Limb (tissue), 2 donors: ENCODE data around the gene RSRC2.
"Not testable (repeated sequence)": the region's sequence is repeated elsewhere in the genome, so short reads cannot be mapped to it uniquely, and the experiment has no call there.

Experiments used
- DNase-seq, 2 donors: peaks; one replicate each; pipeline ENCODE4 v3.0.0-alpha.2; 2016; ENCODE audit errors: extremely low spot score in 2 of 2

RSRC2 gene

DNA sequence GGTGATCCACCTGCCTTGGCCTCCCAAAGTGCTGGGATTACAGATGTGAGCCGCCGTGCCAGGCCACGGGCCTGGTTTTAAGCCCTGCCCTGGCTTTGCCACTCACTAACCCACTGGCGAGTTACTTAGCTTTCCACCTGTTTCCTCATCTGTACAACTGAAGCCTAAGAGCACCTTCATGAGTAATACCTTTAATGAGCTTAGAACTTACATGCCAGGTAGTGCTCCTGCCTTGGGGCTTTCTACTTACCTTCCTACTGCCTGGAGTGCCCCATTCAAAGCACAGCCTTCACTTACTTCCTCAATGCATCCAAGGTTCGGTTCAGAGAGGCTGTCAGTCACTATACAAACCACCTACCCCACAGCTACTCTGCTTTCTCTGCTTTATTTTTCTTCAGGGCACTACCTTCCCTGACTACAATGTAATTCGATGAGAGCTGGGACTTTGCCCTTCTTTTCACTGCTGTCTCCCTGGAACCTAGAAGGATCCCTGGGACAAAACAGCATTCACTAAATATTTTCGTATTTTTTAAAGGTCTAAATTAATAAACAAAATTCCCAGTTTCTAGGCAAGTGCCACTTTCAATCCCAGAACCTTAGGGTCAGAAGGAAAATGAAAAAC lies 39.8 kb downstream of the RSRC2 start:
- DNase-seq: no peak

GRCh38 chr12:122486360-122486759 lies 40.4 kb downstream of the RSRC2 start:
- DNase-seq: not testable (repeated sequence)

DNA sequence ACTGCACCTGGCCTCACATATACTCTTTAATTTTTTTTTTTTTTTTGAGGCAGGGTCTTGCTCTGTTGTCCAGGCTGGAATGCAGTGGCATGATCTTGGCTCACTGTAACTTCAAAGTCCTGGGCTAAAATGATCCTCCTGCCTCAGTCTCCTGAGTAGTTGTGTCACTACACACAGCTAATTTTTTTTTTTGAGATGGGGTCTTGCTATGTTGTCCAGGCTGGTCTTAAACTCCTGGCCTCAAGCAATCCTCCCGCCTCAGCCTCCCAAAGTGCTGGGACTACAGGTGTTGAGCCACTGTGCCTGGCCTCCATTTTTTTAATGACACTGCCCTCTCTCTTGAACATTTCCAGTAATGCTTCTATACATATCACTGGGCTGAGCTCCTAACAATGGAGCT lies 42.4 kb downstream of the RSRC2 start:
- DNase-seq: not testable (repeated sequence)

GRCh38 chr12:122483969-122484368 lies 42.8 kb downstream of the RSRC2 start:
- DNase-seq: no peak

DNA sequence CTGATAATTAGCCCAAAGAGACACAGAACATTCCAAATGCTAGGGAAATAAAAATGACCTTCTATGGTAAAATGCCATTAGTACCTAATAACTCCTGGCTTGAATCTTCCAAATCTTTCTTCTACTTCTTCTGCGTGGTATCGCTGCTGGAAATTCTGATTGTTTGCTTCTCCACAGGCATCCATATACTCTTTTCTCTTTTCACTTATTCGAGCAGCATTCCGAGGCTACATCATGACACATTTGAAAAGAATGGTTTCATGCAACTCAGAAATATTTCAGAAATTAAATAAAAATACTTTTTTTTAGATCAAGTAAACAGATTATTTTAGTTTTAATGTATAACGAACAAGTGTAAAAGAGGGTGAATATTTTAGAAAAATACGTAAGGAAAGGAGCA lies 44.9 kb downstream of the RSRC2 start:
- DNase-seq: no peak

- DNase-seq: no peak
Observed at GRCh38 chr12:122480753-122481152, 46.0 kb downstream of the RSRC2 start.

DNA sequence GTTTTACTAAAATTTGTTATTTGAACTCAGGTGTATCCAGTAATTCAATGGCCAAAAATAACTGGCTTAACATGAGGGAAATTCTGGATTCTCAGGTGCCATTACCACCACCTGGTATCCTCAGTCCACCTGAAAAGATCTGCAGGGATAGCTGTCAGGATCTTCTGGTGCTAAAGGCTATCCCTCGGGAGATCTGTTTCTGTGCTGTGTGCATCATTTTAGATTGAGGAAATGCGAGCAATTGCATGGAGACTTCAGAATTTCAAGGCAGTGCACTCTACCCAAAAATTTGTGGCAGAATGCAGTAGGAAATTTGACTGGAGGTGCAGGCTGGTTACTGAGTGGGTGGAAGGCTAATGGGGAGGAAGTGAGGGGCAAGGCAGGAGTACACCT lies 52.4 kb downstream of the RSRC2 start:
- no peak for DNase-seq

DNA sequence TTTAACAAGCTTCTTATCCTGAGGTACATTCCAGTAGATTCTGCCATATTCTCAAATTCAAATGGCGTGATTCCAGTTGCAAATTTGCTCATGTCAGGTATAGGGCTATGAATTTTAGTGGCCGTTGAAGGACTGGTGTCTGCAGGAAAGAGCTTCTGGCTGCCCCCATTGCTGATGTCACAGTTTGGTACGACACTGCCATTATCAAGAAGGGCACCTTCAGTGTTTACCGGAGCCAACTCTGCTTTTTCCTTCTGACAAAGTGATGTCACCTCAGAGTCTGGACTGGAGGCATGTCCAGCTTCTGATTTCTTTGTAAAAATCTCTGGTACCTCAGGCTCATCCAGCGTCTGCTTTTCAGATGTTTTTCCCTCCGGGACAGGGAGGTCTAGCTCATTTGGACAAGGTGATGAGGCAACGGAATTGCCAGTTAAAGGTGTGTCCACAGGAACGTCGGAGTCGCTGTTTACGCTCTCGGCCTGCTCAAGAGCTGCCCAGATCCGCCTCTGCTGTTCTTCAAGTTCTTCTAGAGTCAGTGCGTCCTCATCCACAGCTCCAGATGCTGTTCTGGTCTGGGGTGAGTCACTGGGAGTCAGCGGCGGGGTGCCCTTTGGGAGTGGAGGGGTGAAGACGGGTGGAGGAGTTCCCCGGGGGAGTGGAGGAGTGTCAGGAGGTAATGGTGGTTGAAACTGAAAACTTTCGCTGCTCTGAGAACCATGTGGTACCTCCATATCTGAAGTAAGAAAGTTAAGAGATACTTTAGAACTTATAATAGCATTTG lies 53.0 kb downstream of the RSRC2 start:
- DNase-seq: no peak

- DNase-seq: peak in 1 of 2 donors; percentile 71
Observed at GRCh38 chr12:122471324-122472226, 55.2 kb downstream of the RSRC2 start.

- not testable (repeated sequence) for DNase-seq
Observed at GRCh38 chr12:122470576-122470975, 56.2 kb downstream of the RSRC2 start.

GRCh38 chr12:122469856-122470255 lies 56.9 kb downstream of the RSRC2 start:
- not testable (repeated sequence) for DNase-seq

- no peak for DNase-seq
Observed at GRCh38 chr12:122467983-122468382, 58.8 kb downstream of the RSRC2 start.

- peak in 1 of 2 donors; percentile 67 for DNase-seq
Observed at GRCh38 chr12:122464317-122465042, 62.3 kb downstream of the RSRC2 start.

DNA sequence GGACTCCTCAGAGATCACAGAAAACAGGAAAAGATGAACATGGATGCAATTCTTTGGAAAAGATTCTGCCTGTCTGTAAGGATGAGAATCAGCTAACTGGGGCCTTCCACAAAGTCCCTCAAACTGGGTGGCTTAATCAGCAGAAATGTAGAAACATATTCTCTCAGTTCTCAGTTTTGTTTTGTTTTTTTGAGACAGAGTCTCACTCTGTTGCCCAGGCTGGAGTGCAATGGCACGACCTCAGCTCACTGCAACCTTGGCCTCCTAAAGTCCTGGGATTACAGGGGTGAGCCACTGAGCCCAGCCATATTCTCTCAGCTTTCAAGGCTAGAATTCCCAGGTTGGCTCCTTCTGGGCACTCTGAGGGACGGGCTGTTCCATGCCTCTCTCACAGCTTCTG lies 66.1 kb downstream of the RSRC2 start:
- DNase-seq: no peak

GRCh38 chr12:122460061-122460460 lies 66.7 kb downstream of the RSRC2 start:
- no peak for DNase-seq

DNA sequence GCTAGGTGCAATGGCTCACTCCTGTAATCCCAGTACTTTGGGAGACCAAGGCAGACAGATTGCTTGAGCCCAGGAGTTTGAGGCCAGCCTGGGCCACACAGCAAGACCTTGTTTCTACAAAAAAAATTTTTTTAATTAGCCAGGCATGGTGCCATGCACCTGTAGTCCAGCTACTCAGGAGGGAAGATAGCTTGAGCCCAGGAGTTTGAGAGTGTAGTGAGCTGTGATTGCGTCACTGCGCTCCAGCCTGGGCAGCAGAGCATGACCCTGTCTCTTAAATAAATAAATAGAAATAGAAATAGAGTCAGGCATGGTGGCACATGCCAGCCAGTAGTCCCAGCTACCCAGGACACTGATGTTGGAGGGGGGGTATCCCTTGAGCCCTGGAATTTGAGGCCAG lies 67.5 kb downstream of the RSRC2 start:
- no peak for DNase-seq

- DNase-seq: no peak
Observed at GRCh38 chr12:122458105-122459035, 68.4 kb downstream of the RSRC2 start.

GRCh38 chr12:122457627-122458026 lies 69.1 kb downstream of the RSRC2 start:
- no peak for DNase-seq

DNA sequence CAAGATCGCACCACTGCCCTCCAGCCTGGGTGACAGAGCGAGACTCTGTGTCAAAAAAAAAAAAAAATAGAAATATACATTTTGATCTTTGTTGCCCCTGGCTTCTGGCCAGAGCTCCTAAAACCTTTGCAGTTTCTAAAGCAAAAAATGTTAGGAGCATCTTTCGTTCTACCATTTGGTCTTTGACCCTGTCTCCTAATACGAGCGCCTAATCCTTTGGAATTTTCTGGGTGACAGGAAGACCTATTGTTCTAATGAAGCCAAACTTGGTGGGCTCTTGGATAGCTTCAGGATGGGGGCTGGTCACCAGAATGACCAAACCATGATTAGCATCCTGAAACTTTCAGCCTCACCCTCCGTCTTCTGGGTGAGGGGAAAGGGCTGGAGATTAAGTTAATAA lies 72.0 kb downstream of the RSRC2 start:
- no peak for DNase-seq

DNA sequence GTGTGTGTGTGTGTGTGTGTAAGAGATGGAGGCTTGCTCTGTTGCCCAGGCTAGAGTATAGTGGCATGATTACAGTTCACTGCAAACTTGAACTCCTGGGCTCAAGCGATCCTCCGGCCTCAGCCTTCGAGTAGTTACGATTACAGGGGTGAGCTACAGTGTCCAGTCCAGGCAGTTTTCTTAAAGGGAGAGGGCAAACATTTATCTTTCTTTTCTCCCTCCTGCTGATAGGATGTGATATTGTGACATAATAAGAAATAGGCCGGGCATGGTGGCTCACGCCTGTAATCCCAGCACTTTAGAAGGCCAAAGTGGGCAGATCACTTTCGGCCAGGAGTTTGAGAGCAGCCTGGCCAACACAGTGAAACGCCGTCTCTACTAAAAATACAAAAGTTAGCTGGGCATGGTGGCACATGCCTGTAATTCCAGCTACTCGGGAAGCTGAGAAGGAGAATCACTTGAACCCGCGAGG lies 72.5 kb downstream of the RSRC2 start:
- no peak for DNase-seq
